Left lung (tissue), 10 donors: ENCODE results near the gene KLC4. TPM values are rescaled to one million over a fixed set of nuclear protein-coding genes. Genes with fewer than 3 reads are reported as not detected.

Experiments
- ATAC-seq: fragments of 200-7000 bp; cut with Tn5 transposase; one replicate; pipeline ENCODE4 v1.9.1; 2020; ENCODE audit warnings: moderate library complexity
- DNase-seq, 4 donors: peaks; one replicate each; pipeline ENCODE4 v3.0.0-alpha.2; 2013 to 2020
- H3K27ac ChIP-seq, 2 donors: fragments of 200-600 bp; sonication (generic) in 1 of 2; one replicate each; pipeline versions ENCODE4 v1.5.0 to v1.8.0; 2020 to 2021
- H3K27me3 ChIP-seq, 2 donors: fragments of 200-600 bp; sonication (generic) in 1 of 2; one replicate each; pipeline versions ENCODE4 v1.5.0 to v1.8.0; 2020 to 2021
- H3K36me3 ChIP-seq, 2 donors: fragments of 200-600 bp; sonication (generic) in 1 of 2; one replicate each; pipeline versions ENCODE4 v1.5.0 to v1.8.0; 2020 to 2021
- H3K4me1 ChIP-seq, 2 donors: fragments of 200-600 bp; one replicate each; pipeline ENCODE4 v1.8.0; 2021
- H3K4me3 ChIP-seq, 2 donors: fragments of 200-600 bp; sonication (generic) in 1 of 2; one replicate each; pipeline versions ENCODE4 v1.5.0 to v1.8.0; 2020 to 2021; ENCODE audit warnings: mild to moderate bottlenecking in 1 of 2
- H3K9me3 ChIP-seq, 2 donors: fragments of 200-600 bp; sonication (generic) in 1 of 2; one replicate each; pipeline versions ENCODE4 v1.5.0 to v1.8.0; 2020 to 2021
- intact Hi-C, 2 donors: fragments of 100-400 bp; cut with DNase I; formaldehyde crosslinking; loops; one replicate each; pipeline versions ENCODE4 v1.11.2 to v1.14.2; 2022
- polyA plus RNA-seq, 6 donors: library from polyadenylated mRNA; unstranded; fragments of 120-200 nt; gene quantifications; one replicate each; pipeline ENCODE4 v1.2.1, GENCODE V29; 2013; ENCODE audit not compliant: insufficient read length in 6 of 6
- total RNA-seq, 2 donors: library from RNA; stranded (reverse); fragmentation: NEBNext Ultra II Directional; extraction: Animal tissue kit (Norgen Biotek cat#: 25700); gene quantifications; one replicate each; pipeline ENCODE4 v1.2.1, GENCODE V29; 2021
- TF ChIP-seq, protein P1 (sequence below), 2 donors: fragments of 200-600 bp; sonication (generic) in 1 of 2; IDR thresholded peaks; one replicate each; pipeline versions ENCODE4 v1.5.0 to v1.8.0; 2021; ENCODE audit warnings: antibody characterized with exemption in 2 of 2
- donor health status: DM: no; HTN: yes; CAD: no.
- donor health status: DM: no; HTN: no; CAD: no.

The KLC4 gene
- total and polyA plus RNA-seq, 8 donors, result 20.2 to 55.6 (median 51.3) TPM

DNA sequence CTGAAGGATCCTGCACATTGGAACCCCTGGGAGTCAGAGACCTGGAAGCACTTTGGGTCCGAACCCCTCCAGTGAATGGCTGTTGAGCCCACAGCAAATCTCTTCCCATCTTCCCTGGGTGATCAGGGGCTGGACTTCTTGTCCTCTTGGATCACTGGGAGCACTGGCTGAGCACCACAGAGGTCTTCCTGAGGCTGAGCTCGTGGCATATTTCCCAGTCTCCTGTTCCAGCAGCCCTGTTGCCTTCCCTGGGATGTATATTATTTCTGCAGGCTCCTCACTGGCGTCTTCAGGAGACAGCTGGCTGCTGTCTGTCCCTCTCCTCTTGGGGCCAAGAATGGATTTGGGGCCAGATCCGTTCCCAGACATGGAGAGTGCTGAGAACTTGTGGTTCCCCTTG lies 60.1 kb downstream of the KLC4 start:
- Histone ChIP-seq H3K4me1 (peaks cover 27 to 42% of the 10 kb centered on the region in 2 donors), H3K36me3 (no peaks in the 10 kb centered on the region), H3K27me3 (no peaks in the 10 kb centered on the region), H3K9me3 (no peaks in the 10 kb centered on the region), H3K27ac (peak overlapping the region in 1 of 2 donors; percentile 2), H3K4me3 (no peak overlapping the region)
- TF ChIP-seq, protein P1, sequence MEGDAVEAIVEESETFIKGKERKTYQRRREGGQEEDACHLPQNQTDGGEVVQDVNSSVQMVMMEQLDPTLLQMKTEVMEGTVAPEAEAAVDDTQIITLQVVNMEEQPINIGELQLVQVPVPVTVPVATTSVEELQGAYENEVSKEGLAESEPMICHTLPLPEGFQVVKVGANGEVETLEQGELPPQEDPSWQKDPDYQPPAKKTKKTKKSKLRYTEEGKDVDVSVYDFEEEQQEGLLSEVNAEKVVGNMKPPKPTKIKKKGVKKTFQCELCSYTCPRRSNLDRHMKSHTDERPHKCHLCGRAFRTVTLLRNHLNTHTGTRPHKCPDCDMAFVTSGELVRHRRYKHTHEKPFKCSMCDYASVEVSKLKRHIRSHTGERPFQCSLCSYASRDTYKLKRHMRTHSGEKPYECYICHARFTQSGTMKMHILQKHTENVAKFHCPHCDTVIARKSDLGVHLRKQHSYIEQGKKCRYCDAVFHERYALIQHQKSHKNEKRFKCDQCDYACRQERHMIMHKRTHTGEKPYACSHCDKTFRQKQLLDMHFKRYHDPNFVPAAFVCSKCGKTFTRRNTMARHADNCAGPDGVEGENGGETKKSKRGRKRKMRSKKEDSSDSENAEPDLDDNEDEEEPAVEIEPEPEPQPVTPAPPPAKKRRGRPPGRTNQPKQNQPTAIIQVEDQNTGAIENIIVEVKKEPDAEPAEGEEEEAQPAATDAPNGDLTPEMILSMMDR (IDR thresholded peaks at IDR 0.05), result no peak
- DNase-seq (peak in 1 of 4 donors; percentile 52), ATAC-seq (no peak)
- intact Hi-C loops, result no loop called here

DNA sequence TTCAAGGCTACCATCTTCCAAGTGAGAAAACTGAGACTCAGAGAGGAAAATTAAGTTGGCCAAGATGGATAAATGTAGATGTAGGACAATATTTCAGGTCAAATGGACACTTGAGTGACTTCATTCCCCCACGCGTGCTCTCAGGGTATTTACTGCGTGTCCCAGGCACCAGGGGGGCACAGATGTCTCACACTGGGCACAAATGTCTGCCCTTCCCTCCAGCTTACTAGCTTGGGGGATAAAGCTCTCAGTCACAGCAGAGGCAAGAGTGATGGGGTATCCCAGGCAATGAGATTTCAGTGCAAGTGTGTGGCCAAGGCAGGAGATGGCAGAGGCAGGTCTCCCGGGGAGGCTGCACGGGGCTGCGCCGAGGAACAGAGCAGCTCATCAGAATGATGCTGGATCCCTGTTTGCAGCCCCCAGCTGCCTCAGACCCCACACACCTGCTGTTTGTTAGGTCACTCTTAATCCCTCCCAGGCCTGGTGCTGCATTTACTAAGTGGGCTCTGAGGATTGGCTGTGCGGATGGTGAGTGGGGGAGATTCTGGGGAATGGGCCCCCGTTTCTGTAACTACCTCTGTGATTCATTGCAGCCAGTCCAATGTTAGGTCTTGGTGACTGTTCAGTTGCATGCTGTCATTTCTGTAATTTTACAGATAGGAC lies 60.8 kb downstream of the KLC4 start:
- Histone ChIP-seq H3K4me3 (no peak overlapping the region), H3K4me1 (peaks cover 21 to 35% of the 10 kb centered on the region in 2 donors), H3K27ac (peak overlapping the region in 1 of 2 donors; percentile 61), H3K9me3 (no peaks in the 10 kb centered on the region), H3K27me3 (no peaks in the 10 kb centered on the region), H3K36me3 (no peaks in the 10 kb centered on the region)
- no peak for ATAC-seq
- no peak for DNase-seq
- intact Hi-C loops, result loop anchor here in 1 of 2 donors (10.0 kb wide), 1 partner anchor 45 kb away; the partner anchor contains the start of gene PTK7
- TF ChIP-seq, protein P1 (IDR thresholded peaks at IDR 0.05), result no peak

DNA sequence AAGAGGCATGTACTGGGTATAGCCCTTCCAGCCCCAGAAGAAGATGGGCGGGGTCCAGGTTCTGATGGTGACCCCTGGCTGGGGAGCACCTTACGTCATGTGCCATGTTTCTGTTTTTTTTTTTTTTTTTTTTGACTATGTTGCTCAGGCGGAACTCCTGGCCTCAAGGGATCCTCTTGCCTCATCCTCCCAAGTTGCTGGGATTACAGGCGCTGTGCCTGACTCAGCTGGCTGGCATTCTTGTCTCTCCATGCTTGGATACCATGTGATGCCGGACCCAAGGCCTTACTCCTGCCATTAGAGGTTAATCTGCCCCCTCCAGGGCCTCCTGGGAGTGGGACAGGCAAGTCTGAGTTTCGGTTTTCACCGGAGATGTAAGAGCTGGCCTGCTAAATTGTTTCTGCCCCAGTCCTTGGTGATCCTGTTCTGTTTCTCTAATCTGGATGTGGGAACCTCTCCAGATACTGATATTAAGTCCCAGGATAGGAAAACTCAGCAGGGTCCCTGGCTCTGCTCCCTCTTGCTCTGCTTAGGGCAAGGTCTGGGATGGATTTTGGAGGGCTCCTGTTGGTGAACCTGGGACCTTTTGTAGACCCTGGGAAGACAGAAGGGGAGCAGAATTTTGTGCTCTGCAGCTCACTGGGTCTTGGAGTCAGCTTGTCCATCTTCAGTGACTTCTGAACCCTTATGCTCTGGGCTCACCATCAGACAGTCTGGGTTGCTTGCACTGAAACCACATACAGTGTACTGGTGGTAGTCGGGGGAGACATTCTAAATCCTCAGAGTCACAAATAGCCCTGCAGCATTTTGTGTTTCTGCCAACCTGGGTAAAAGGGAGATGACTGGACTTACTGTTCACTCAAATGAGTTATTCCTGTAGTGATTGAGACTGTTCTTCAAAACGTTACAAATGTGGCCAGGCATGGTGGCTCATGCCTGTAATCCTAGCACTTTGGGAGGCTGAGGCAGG lies 61.8 kb downstream of the KLC4 start:
- Histone ChIP-seq H3K4me1 (peaks cover 14 to 30% of the 10 kb centered on the region in 2 donors), H3K4me3 (no peak overlapping the region), H3K36me3 (no peaks in the 10 kb centered on the region), H3K27ac (peak overlapping the region; percentile 58 to 61), H3K9me3 (no peaks in the 10 kb centered on the region), H3K27me3 (no peaks in the 10 kb centered on the region)
- ATAC-seq (peak; percentile 41), DNase-seq (peak in 2 of 4 donors; percentile 44 to 59)
- TF ChIP-seq, protein P1 (IDR thresholded peaks at IDR 0.05), result no peak
- intact Hi-C loops, result loop anchor here in 1 of 2 donors (10.0 kb wide), 1 partner anchor 46 kb away; the partner anchor contains the start of gene PTK7

- Histone ChIP-seq H3K9me3 (no peaks in the 10 kb centered on the region), H3K4me1 (peaks cover 13 to 21% of the 10 kb centered on the region in 2 donors), H3K27me3 (no peaks in the 10 kb centered on the region), H3K4me3 (no peak overlapping the region), H3K36me3 (no peaks in the 10 kb centered on the region), H3K27ac (peak overlapping the region; percentile 26 to 58)
- DNase-seq (no peak), ATAC-seq (no peak)
- TF ChIP-seq, protein P1 (IDR thresholded peaks at IDR 0.05), result no peak
- intact Hi-C loops, result loop anchor here in 1 of 2 donors (10.0 kb wide), 1 partner anchor 47 kb away; the partner anchor contains the start of gene PTK7
Observed at GRCh38 chr6:43122146-43122545, 62.7 kb downstream of the KLC4 start.
